Activated CD8-positive, alpha-beta T cell treated with anti-CD3 and anti-CD28 coated beads for 36 hours (primary cell): ENCODE measurements around the gene TPRG1L. TPM values are rescaled to one million over a fixed set of nuclear protein-coding genes. Genes with fewer than 3 reads are reported as not detected.

Source experiments
- ATAC-seq: fragments of 200-7000 bp; cut with Tn5 transposase; one replicate; pipeline ENCODE4 v1.10.0; 2021; ENCODE audit warnings: mild to moderate bottlenecking, moderate library complexity
- CTCF ChIA-PET: fragments of 350-600 bp; sonication (Branson Sonifier 250); formaldehyde crosslinking; loops from one replicate; lab custom pipeline; 2021; ENCODE audit warnings: antibody characterized with exemption; lab: Charles Lee
- POLR2A ChIA-PET: fragments of 350-600 bp; sonication (Branson Sonifier 250); formaldehyde crosslinking; loops from one replicate; lab custom pipeline; 2021; ENCODE audit warnings: antibody characterized with exemption; lab: Charles Lee
- DNase-seq: peaks from one replicate; pipeline ENCODE4 v3.0.0-alpha.2; 2020
- H3K27ac Mint-ChIP-seq: one replicate; pipeline ENCODE4 v1.8.0; 2021; ENCODE audit warnings: mild to moderate bottlenecking, mixed read lengths
- H3K27me3 Mint-ChIP-seq: one replicate; pipeline ENCODE4 v1.8.0; 2021; ENCODE audit warnings: mixed read lengths
- H3K36me3 Mint-ChIP-seq: one replicate; pipeline ENCODE4 v1.8.0; 2021; ENCODE audit warnings: low read depth, mixed read lengths
- H3K4me1 Mint-ChIP-seq: one replicate; pipeline ENCODE4 v1.8.0; 2021; ENCODE audit warnings: low read depth, mixed read lengths
- H3K4me3 Mint-ChIP-seq: one replicate; pipeline ENCODE4 v1.8.0; 2021; ENCODE audit warnings: mild to moderate bottlenecking, moderate library complexity, mixed read lengths
- H3K9me3 Mint-ChIP-seq: one replicate; pipeline ENCODE4 v1.8.0; 2021; ENCODE audit warnings: mixed read lengths
- CTCF ChIP-seq: fragments of 200-600 bp; IDR thresholded peaks from one replicate; pipeline ENCODE4 v1.8.0; 2022; ENCODE audit warnings: antibody characterized with exemption, mild to moderate bottlenecking
- intact Hi-C: fragments of 100-400 bp; cut with micrococcal nuclease; formaldehyde crosslinking; loops from one replicate; pipeline ENCODE4 v1.10.0; 2022
- total RNA-seq, 2 experiments: library from RNA; stranded (reverse); gene quantifications; one replicate each; pipeline ENCODE4 v1.2.3, GENCODE V29; 2021

TPRG1L gene
- total RNA-seq, 2 experiments from 2014 or later = 6.1 to 6.2 TPM

DNA sequence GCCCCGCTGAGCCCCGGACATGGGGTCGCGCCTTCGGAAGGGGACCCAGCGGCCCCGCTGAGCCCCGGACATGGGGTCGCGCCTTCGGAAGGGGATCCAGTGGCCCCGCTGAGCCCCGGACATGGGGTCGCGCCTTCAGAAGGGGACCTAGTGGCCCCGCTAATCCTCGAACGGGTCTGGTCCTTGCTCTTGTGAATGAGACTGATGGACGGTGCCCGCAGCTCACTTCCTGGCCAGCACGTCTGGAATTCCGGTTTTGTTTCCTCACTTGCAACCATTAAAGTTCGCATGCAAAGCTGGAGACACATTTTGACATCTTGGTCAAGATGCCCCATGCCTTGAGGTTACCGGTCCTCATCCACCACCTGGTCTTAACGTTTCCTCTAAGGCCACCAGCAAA lies 19.5 kb downstream of the TPRG1L start:
- TF ChIP-seq CTCF = no peak
- Mint-ChIP-seq H3K4me3 (no peak overlapping the region), H3K9me3 (no peaks in the 10 kb centered on the region), H3K27me3 (no peaks in the 10 kb centered on the region), H3K27ac (no peak overlapping the region), H3K4me1 (peaks cover 16% of the 10 kb centered on the region), H3K36me3 (peaks cover 11% of the 10 kb centered on the region)
- intact Hi-C loops = no loop called here
- ATAC-seq (no peak), DNase-seq (no peak)
- ChIA-PET CTCF (no interaction called here), POLR2A (no interaction called here)

DNA sequence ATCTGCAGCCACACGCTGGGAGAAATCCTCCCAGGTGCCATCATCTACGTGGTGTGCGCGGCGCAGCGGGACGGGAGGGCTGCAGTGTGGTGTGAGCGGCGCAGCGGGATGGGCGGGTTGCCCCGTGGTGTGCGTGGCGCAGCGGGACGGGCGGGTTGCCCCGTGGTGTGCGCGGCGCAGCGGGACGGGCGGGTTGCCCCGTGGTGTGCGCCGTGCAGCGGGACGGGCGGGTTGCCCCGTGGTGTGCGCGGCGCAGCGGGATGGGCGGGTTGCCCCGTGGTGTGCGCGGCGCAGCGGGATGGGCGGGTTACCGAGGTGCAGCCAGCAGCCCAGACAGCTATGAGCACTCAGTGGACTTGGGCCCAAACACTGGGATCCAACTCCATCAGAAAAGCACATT lies 20.4 kb downstream of the TPRG1L start:
- no peak for TF ChIP-seq CTCF
- ChIA-PET POLR2A (no interaction called here), CTCF (interaction anchor here (1.4 kb wide), 1 partner anchor 15 kb away, joined by 3 read pairs; no protein-coding TSS in a partner anchor)
- Mint-ChIP-seq H3K27ac (no peak overlapping the region), H3K27me3 (no peaks in the 10 kb centered on the region), H3K36me3 (peaks cover 11% of the 10 kb centered on the region), H3K4me3 (no peak overlapping the region), H3K9me3 (no peaks in the 10 kb centered on the region), H3K4me1 (peaks cover 19% of the 10 kb centered on the region)
- DNase-seq = no peak
- intact Hi-C loops = no loop called here
- no peak for ATAC-seq

DNA sequence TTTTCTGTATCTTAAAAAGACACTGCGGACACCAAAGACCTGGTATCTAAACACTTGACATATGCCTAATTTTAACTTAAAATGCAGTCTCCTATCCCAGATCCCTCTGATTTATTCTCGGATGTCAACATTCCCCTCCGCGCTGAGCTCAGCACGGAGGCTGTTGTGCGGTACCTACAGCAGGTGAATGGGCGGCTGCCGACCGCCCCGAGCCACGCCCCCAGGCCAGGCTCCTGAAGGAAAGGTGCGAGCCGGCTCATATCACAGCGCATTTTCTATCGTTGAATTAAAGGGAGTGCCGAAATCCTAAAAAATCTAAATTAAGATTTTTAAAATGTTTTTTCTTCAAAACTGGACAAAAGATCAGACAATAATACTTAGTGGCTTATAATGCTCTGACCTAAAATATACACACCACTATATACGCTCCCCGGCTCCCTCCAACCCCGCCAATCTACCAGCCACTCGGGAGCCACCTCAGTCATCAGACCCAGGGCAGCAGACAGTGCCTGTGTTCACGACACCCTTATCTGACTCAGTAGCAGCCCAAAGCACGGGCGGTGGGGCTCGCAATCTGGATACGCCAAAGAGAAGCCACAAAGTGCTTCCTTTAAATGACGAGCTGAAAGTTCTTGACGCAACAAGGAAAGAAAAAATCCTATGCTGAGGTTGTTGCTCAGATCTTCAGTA lies 21.0 kb downstream of the TPRG1L start:
- intact Hi-C loops = no loop called here
- TF ChIP-seq CTCF = no peak

DNA sequence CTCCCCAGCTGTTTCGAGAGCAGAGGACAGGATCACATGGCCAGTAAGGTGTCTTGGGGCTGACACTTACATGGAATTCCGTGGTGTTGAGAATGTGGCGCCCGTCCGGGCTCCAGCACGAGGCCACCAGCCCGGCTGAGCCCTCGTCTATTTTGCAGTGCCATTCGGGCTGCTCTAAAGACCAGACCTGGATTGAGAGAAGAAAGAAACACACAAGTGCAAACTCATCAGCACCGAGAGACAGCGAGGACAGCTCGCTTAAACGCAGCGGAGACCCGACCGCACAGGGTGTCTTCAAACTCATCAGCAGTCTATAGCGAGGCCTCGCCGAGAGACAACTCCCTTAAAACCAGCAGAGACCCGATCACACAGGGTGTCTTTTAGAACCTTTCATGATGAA lies 21.8 kb downstream of the TPRG1L start:
- POLR2A ChIA-PET = no interaction called here
- Mint-ChIP-seq H3K36me3 (peaks cover 11% of the 10 kb centered on the region), H3K4me3 (no peak overlapping the region), H3K9me3 (no peaks in the 10 kb centered on the region), H3K27ac (no peak overlapping the region), H3K27me3 (peaks cover 8% of the 10 kb centered on the region), H3K4me1 (peaks cover 27% of the 10 kb centered on the region)
- no peak for DNase-seq
- CTCF ChIA-PET = interaction anchor here (1.1 to 1.4 kb wide), 2 partner anchors 9 to 13 kb away, joined by 3 read pairs; no protein-coding TSS in a partner anchor
- no peak for ATAC-seq
- intact Hi-C loops = no loop called here
- TF ChIP-seq CTCF = no peak

More for the DNA sequence above, 21.0 kb downstream of the TPRG1L start:
- ChIA-PET CTCF (interaction anchor here (1.1 to 1.4 kb wide), 2 partner anchors 10 to 14 kb away, joined by 3 read pairs; no protein-coding TSS in a partner anchor), POLR2A (no interaction called here)
- no peak for DNase-seq
- Mint-ChIP-seq H3K9me3 (no peaks in the 10 kb centered on the region), H3K4me1 (peaks cover 21% of the 10 kb centered on the region), H3K27ac (no peak overlapping the region), H3K27me3 (peaks cover 2% of the 10 kb centered on the region), H3K4me3 (no peak overlapping the region), H3K36me3 (peaks cover 11% of the 10 kb centered on the region)
- ATAC-seq = no peak
